H4 (cell line): ENCODE measurements around the gene SLU7. TPM values are rescaled to one million over a fixed set of nuclear protein-coding genes. Genes with fewer than 3 reads are reported as not detected.
A peak's percentile ranks its signal among the peaks of the same experiment; 100 is the strongest.

ENCODE experiments used
- DNase-seq: peaks from one replicate; pipeline ENCODE4 v3.0.0-alpha.2; 2015; ENCODE audit warnings: low spot score
- total RNA-seq: library from RNA; depleted of rRNA; stranded (reverse); fragments of >200 nt; shearing (Covaris generic); gene quantifications from 2 replicates; pipeline ENCODE4 v1.2.3, GENCODE V29; 2014

Gene SLU7
- total RNA-seq, 1 experiment from 2014 or later: 48.3 TPM

- DNase-seq: no peak
These were observed 813 bp upstream of the SLU7 start for GRCh38 chr5:160419458-160420330.

GRCh38 chr5:160399402-160400353 is 19.2 kb downstream of the SLU7 start, which contains the start of gene FAM200C:
FAM200C (minus strand) TSS chr5:160400054; CDS start chr5:160395490, 4,564 bp downstream.
- DNase-seq: peak; percentile 92

GRCh38 chr5:160398806-160399205 is 20.1 kb downstream of the SLU7 start:
- no peak for DNase-seq

- DNase-seq: no peak
These were observed 21.4 kb downstream of the SLU7 start for GRCh38 chr5:160397492-160397891.

- no peak for DNase-seq
These were observed 23.8 kb downstream of the SLU7 start for GRCh38 chr5:160395111-160395510.

DNA sequence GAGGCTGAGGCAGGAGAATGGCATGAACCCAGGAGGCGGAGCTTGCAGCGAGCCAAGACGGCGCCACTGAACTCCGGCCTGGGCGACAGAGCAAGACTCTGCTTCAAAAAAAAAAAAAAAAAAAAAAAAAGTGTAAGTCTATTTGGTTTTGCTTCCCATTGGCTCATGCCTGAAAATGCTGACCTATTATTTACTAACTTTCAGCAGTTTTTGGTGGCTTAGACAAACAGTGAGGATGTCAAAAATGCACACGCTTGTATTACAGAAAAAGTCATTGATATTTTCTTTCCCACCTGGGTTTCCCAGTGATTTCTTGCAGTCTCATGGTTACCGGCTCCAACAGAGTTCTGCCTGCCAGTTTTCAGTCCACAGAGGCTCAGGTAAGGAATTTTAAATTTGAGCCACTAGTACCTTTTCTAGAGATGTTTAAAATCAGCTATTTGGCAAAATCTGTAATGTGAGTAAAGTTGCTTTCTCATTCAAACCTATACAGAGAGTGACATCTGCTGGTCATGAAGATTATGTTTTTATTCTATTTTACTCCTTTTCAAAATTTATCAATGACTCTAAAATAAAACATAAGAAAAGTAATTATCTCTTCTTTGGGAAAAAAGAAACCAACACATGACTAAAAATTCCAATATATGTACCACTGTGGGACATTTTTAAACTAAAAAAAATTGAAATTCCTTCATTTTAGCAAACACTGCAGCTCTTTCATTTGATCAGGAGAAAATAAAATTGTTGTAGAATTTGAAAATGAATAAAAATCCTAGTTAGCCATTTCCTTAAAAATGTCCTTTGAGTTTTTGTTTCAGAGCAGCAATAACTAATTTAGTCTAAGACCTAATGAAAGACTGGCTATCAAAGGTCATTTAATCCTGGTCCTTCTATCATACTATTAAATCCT is 27.8 kb downstream of the SLU7 start:
- DNase-seq: peak; percentile 33

GRCh38 chr5:160387445-160387844 is 31.4 kb downstream of the SLU7 start:
- DNase-seq: no peak

DNA sequence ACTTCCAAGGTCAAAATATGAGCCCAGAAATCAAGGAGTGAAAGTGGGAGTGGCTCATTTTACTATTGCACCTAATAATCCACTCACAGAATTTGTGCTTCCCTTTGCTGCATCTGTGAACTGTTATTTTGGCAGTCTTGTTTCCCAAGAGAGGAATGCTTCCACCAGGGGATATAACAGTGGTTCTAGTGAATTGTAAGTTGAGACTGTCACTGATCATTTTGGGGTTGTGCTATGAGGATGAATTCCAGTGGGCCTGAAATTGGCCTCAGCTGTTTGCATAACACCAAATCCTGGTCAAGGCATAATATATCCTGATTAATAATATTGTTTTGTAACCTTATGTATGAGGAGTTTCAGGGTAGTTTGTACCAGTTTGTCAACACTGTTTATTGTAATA is 33.4 kb downstream of the SLU7 start:
- no peak for DNase-seq

GRCh38 chr5:160384681-160385080 is 34.2 kb downstream of the SLU7 start:
- no peak for DNase-seq

DNA sequence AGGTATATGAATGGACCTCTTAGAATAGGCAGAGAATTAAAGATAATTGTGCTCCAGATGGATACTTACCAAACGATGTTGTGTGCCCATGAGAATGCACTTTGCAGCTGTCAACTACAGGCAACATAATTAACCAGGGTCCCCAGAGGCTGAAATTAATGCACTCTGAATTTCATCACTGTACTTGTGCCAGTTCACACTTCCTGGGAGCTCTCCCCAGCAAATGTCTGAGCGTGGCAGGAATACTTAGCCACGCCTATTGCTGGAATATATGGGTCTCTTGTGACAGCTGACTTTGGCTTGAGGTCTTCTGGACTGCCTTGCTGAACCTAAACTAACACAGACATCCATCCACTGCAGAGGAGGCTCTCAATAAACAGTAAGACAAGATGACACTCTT is 36.5 kb downstream of the SLU7 start:
- DNase-seq: no peak

DNA sequence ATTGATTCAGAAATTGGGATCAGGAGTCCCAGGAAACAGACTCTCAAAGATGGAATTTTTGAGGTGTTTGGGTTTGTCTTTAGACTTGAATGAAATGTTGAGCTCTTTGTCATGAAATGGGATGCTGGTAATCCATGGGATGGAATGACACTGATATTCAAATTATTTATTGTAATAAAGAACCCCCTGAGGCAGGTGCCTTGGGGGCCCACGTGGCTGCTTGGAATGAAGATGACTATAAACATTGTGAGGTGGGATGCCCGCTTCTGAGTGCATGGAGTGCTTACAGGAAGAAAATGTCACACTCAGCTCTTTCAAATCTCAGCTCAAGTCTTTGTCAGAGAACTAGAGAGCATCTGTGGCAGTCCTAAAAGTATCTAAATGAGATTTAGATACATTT is 38.8 kb downstream of the SLU7 start:
- no peak for DNase-seq

DNA sequence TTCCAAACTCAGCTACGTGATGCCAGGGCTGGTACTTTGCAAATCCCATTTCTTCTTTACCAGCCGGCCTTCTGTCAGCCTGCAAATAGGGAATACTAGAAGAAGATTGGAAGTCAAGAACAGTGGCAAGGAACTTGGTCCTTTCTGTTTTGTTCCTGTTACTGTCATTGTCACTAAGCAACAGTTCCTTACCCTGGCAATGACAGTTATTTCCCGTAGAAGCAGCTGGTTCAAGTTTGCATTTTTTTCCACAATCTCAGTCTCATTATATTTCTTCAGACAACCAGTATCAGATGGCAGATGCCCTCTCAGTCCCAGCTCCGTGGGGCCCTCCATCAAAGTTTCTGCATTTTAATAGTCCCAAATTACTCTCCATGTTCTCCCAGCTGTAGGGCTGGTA is 39.4 kb downstream of the SLU7 start:
- DNase-seq: no peak

- no peak for DNase-seq
These were observed 40.6 kb downstream of the SLU7 start for GRCh38 chr5:160378330-160378729.

- no peak for DNase-seq
These were observed 41.2 kb downstream of the SLU7 start for GRCh38 chr5:160377651-160378050.

DNA sequence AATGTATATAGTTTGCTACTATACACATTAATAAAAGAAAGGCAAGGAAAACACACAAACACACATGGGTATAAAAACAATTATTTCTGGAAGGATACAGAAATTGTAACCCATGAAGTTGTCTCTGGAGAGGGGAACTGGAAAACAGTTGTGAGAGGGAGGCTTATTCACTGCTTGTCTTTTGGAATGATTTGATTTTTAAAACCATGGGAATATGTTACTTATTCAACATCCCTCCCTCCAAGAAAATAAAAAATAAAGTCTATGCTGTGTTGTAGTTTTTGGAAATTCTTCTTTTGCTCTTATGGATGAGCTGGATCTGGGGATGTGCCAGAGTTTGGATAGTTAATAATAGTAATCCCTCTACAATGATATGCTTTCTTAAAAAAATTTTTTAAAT is 42.5 kb downstream of the SLU7 start:
- no peak for DNase-seq

- no peak for DNase-seq
These were observed 43.2 kb downstream of the SLU7 start for GRCh38 chr5:160375701-160376100.

DNA sequence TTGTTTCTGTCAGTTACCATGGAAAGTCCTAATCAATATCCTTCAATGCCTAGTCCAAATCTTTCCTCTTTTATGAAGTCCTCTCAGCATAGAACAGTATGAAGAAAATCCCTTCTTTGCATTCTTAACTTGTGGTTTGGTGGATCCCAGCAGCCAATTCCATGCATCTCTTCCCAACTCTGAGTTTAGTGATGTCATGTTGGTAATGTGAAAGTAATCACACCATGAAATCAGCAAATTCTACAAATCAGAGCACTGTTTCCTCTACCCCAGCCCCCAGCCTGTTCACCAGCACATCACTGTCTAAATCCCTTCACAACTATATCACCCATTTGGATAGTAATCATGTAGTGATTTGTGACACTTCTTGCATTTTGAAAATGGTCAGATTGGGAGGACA is 43.7 kb downstream of the SLU7 start:
- no peak for DNase-seq

DNA sequence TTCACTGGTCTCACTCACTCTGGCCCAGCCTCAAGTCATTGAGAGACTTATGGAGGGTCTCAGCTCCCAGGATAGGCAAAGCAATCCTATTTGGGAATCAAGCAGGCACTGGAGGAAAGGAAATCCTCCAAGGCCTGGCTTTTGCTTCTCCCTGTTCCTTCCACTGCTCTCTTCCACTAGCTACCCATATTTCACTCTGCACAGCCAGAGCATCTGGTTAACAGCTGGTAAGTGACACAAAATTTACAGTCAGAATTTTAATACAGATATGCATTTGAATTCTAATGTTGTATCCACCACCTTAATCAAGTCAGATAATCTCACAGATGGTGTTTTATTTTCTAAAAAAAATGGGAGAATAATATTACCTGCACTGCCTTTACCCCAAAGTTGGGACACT is 47.6 kb downstream of the SLU7 start:
- DNase-seq: no peak

- DNase-seq: no peak
These were observed 48.2 kb downstream of the SLU7 start for GRCh38 chr5:160370713-160371034.

GRCh38 chr5:160369990-160370712 is 48.7 kb downstream of the SLU7 start, which contains the start of gene C1QTNF2:
C1QTNF2 (minus strand) TSS chr5:160370626; CDS start chr5:160355011, 15,615 bp downstream.
- peak; percentile 35 for DNase-seq

- DNase-seq: no peak
These were observed 51.0 kb downstream of the SLU7 start for GRCh38 chr5:160367885-160368284.
